HEK293 (cell line): ENCODE results near the gene KIAA0319L.

Experiments
- AEBP2 ChIP-seq: fragments of 450-650 bp; formaldehyde crosslinking; IDR thresholded peaks from 2 replicates; pipeline ENCODE4 v1.5.1; 2016; ENCODE audit warnings: missing biosample characterization, missing genetic modification characterization, borderline replicate concordance
- BCL11A ChIP-seq: fragments of 450-650 bp; formaldehyde crosslinking; IDR thresholded peaks from 2 replicates; pipeline ENCODE4 v1.5.1; 2016; ENCODE audit warnings: low read depth, missing biosample characterization, missing genetic modification characterization
- BCL11B ChIP-seq: fragments of 450-650 bp; formaldehyde crosslinking; IDR thresholded peaks from 2 replicates; pipeline ENCODE4 v1.5.1; 2016; ENCODE audit warnings: low read depth, missing biosample characterization, missing genetic modification characterization
- FEZF1 ChIP-seq: fragments of 450-650 bp; formaldehyde crosslinking; IDR thresholded peaks from 2 replicates; pipeline ENCODE4 v1.5.1; 2016; ENCODE audit warnings: missing biosample characterization, missing genetic modification characterization
- IKZF3 ChIP-seq: fragments of 450-650 bp; IDR thresholded peaks from 2 replicates; pipeline ENCODE4 v1.5.0; 2018; ENCODE audit warnings: missing biosample characterization, mild to moderate bottlenecking, missing genetic modification characterization, moderate library complexity
- KLF1 ChIP-seq: fragments of 450-650 bp; formaldehyde crosslinking; IDR thresholded peaks from 2 replicates; pipeline ENCODE4 v1.5.1; 2016; ENCODE audit warnings: missing biosample characterization, missing genetic modification characterization
- KLF7 ChIP-seq: fragments of 450-650 bp; formaldehyde crosslinking; IDR thresholded peaks from 2 replicates; pipeline ENCODE4 v1.5.1; 2016; ENCODE audit warnings: missing biosample characterization, missing genetic modification characterization, borderline replicate concordance
- PRDM1 ChIP-seq: fragments of 450-650 bp; formaldehyde crosslinking; IDR thresholded peaks from 2 replicates; pipeline ENCODE4; 2016; ENCODE audit warnings: missing biosample characterization, missing genetic modification characterization
- REPIN1 ChIP-seq: fragments of 450-650 bp; formaldehyde crosslinking; IDR thresholded peaks from 2 replicates; pipeline ENCODE4 v1.5.1; 2017; ENCODE audit warnings: missing biosample characterization, missing genetic modification characterization, low read depth
- SCRT1 ChIP-seq: fragments of 450-650 bp; formaldehyde crosslinking; IDR thresholded peaks from 2 replicates; pipeline ENCODE4 v1.5.1; 2016; ENCODE audit warnings: missing biosample characterization, missing genetic modification characterization, borderline replicate concordance
- SP7 ChIP-seq: fragments of 450-650 bp; formaldehyde crosslinking; IDR thresholded peaks from 2 replicates; pipeline ENCODE4 v1.5.1; 2016; ENCODE audit warnings: missing biosample characterization, missing genetic modification characterization
- TRIM28 ChIP-seq: IDR thresholded peaks from 2 replicates; pipeline ENCODE4 v1.6.1; 2011; ENCODE audit warnings: low read length, control low read depth, borderline replicate concordance
- YY1 ChIP-seq: fragments of 450-650 bp; formaldehyde crosslinking; IDR thresholded peaks from 2 replicates; pipeline ENCODE4 v1.5.1; 2018; ENCODE audit warnings: missing biosample characterization, missing genetic modification characterization
- ZIC2 ChIP-seq: fragments of 450-650 bp; formaldehyde crosslinking; IDR thresholded peaks from 2 replicates; pipeline ENCODE4 v1.5.1; 2016; ENCODE audit warnings: missing biosample characterization, missing genetic modification characterization
- ZNF133 ChIP-seq: fragments of 450-650 bp; formaldehyde crosslinking; IDR thresholded peaks from 2 replicates; pipeline ENCODE4 v1.5.1; 2016; ENCODE audit warnings: missing biosample characterization, missing genetic modification characterization
- ZNF157 ChIP-seq: fragments of 450-650 bp; formaldehyde crosslinking; IDR thresholded peaks from 2 replicates; pipeline ENCODE4 v1.5.1; 2016; ENCODE audit warnings: missing biosample characterization, missing genetic modification characterization
- ZNF18 ChIP-seq: fragments of 450-650 bp; formaldehyde crosslinking; IDR thresholded peaks from 2 replicates; pipeline ENCODE4 v1.5.1; 2016; ENCODE audit warnings: missing biosample characterization, missing genetic modification characterization
- ZNF335 ChIP-seq: fragments of 450-650 bp; formaldehyde crosslinking; conservative IDR thresholded peaks from 2 replicates; pipeline ENCODE4 v1.5.1; 2016; ENCODE audit warnings: missing biosample characterization, missing genetic modification characterization
- ZNF362 ChIP-seq: fragments of 450-650 bp; formaldehyde crosslinking; IDR thresholded peaks from 2 replicates; pipeline ENCODE4 v1.5.1; 2016; ENCODE audit warnings: missing biosample characterization, missing genetic modification characterization
- ZNF366 ChIP-seq: fragments of 450-650 bp; formaldehyde crosslinking; conservative IDR thresholded peaks from 2 replicates; pipeline ENCODE4 v1.5.1; 2016; ENCODE audit warnings: missing biosample characterization, missing genetic modification characterization
- ZNF514 ChIP-seq: fragments of 450-650 bp; formaldehyde crosslinking; IDR thresholded peaks from 2 replicates; pipeline ENCODE4 v1.5.1; 2016; ENCODE audit warnings: missing biosample characterization, missing genetic modification characterization
- ZNF521 ChIP-seq: fragments of 450-650 bp; formaldehyde crosslinking; IDR thresholded peaks from 2 replicates; pipeline ENCODE4 v1.5.1; 2017; ENCODE audit warnings: missing biosample characterization, mild to moderate bottlenecking, missing genetic modification characterization
- ZNF530 ChIP-seq: fragments of 450-650 bp; formaldehyde crosslinking; IDR thresholded peaks from 2 replicates; pipeline ENCODE4 v1.5.1; 2016; ENCODE audit warnings: low read depth, missing biosample characterization, missing genetic modification characterization
- ZNF548 ChIP-seq: fragments of 450-650 bp; formaldehyde crosslinking; IDR thresholded peaks from 2 replicates; pipeline ENCODE4 v1.5.1; 2016; ENCODE audit warnings: missing biosample characterization, missing genetic modification characterization
- ZNF549 ChIP-seq: fragments of 450-650 bp; IDR thresholded peaks from 2 replicates; pipeline ENCODE4 v1.5.1; 2018; ENCODE audit warnings: missing biosample characterization, missing genetic modification characterization, mild to moderate bottlenecking, inconsistent platforms, moderate library complexity
- ZNF660 ChIP-seq: fragments of 450-650 bp; IDR thresholded peaks from 2 replicates; pipeline ENCODE4 v1.5.1; 2018; ENCODE audit warnings: missing biosample characterization, mild to moderate bottlenecking, missing genetic modification characterization
- ZNF664 ChIP-seq: fragments of 450-650 bp; formaldehyde crosslinking; IDR thresholded peaks from 2 replicates; pipeline ENCODE4 v1.5.1; 2016; ENCODE audit warnings: missing biosample characterization, missing genetic modification characterization
- ZNF768 ChIP-seq: fragments of 450-650 bp; formaldehyde crosslinking; IDR thresholded peaks from 2 replicates; pipeline ENCODE4 v1.5.1; 2018; ENCODE audit warnings: missing biosample characterization, mild to moderate bottlenecking, missing genetic modification characterization
- ZSCAN30 ChIP-seq: fragments of 450-650 bp; IDR thresholded peaks from 2 replicates; pipeline ENCODE4 v1.5.1; 2018; ENCODE audit warnings: missing biosample characterization, mild to moderate bottlenecking, missing genetic modification characterization, moderate library complexity
- TF ChIP-seq, protein P1 (sequence below): fragments of 450-650 bp; formaldehyde crosslinking; IDR thresholded peaks from 2 replicates; pipeline ENCODE4 v1.5.1; 2016; ENCODE audit warnings: missing biosample characterization, missing genetic modification characterization, low read depth
- TF ChIP-seq, protein P2 (sequence below): fragments of 450-650 bp; formaldehyde crosslinking; IDR thresholded peaks from 2 replicates; pipeline ENCODE4 v1.5.1; 2016; ENCODE audit warnings: missing biosample characterization, missing genetic modification characterization
- TF ChIP-seq, protein P3 (sequence below): fragments of 450-650 bp; formaldehyde crosslinking; IDR thresholded peaks from 2 replicates; pipeline ENCODE4 v1.5.1; 2016; ENCODE audit warnings: missing biosample characterization, missing genetic modification characterization

Gene KIAA0319L

DNA sequence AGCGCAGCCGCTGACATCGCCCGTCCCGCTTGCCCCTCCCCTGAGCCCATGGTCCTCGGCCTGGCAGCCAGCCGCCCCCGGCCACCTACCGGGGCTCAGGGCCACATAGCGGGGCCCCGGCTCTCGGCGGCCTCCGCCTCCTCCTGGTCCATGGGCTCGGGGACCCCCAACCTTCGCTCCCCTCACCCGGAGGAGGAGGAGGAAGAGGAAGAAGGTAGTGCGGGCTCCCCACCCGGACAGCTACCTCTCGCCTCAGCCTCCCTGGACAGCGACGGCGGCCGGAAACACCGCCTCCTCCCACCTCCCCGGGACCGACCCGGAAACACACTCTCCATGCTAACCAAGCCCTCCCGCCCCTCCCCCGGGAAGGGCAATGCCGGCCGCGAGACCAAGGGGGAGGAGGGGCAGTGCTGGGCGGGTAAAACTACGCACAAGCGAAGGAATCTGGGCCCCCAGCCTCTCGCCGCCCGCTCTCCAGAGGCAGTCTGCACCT is at the start of gene KIAA0319L (continued):
- TF ChIP-seq ZNF335 (tag by site-specific recombination) (peak; percentile 89), ZSCAN30 (tag by site-specific recombination) (no peak), ZNF362 (tag by site-specific recombination) (no peak), ZIC2 (tag by site-specific recombination) (no peak), ZNF521 (tag by site-specific recombination) (no peak), ZNF660 (tag by site-specific recombination) (0 out of 2 replicates have a peak, but pooled peaks have one; percentile 16), KLF7 (tag by site-specific recombination) (no peak; the same call in 1 of the 2 replicates), SP7 (tag by site-specific recombination) (no peak; the same call in 1 of the 2 replicates), ZNF548 (tag by site-specific recombination) (no peak), ZNF514 (tag by site-specific recombination) (no peak), BCL11B (tag by site-specific recombination) (no peak; the same call in 1 of the 2 replicates), ZNF768 (no peak), REPIN1 (no peak), AEBP2 (tag by site-specific recombination) (no peak), ZNF530 (tag by site-specific recombination) (no peak), SCRT1 (tag by site-specific recombination) (no peak), ZNF549 (tag by site-specific recombination) (no peak), ZNF133 (tag by site-specific recombination) (no peak), KLF1 (tag by site-specific recombination) (no peak; the same call in 1 of the 2 replicates), TRIM28 (no peak), ZNF157 (no peak), ZNF18 (tag by site-specific recombination) (no peak), PRDM1 (no peak), YY1 (no peak), FEZF1 (tag by site-specific recombination) (no peak), ZNF366 (tag by site-specific recombination) (no peak), BCL11A (tag by site-specific recombination) (peak; percentile 25; the same call in 1 of the 2 replicates), IKZF3 (tag by site-specific recombination) (no peak), ZNF664 (tag by site-specific recombination) (no peak)
- TF ChIP-seq, protein P1, sequence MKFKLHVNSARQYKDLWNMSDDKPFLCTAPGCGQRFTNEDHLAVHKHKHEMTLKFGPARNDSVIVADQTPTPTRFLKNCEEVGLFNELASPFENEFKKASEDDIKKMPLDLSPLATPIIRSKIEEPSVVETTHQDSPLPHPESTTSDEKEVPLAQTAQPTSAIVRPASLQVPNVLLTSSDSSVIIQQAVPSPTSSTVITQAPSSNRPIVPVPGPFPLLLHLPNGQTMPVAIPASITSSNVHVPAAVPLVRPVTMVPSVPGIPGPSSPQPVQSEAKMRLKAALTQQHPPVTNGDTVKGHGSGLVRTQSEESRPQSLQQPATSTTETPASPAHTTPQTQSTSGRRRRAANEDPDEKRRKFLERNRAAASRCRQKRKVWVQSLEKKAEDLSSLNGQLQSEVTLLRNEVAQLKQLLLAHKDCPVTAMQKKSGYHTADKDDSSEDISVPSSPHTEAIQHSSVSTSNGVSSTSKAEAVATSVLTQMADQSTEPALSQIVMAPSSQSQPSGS = no peak
- TF ChIP-seq, protein P2, sequence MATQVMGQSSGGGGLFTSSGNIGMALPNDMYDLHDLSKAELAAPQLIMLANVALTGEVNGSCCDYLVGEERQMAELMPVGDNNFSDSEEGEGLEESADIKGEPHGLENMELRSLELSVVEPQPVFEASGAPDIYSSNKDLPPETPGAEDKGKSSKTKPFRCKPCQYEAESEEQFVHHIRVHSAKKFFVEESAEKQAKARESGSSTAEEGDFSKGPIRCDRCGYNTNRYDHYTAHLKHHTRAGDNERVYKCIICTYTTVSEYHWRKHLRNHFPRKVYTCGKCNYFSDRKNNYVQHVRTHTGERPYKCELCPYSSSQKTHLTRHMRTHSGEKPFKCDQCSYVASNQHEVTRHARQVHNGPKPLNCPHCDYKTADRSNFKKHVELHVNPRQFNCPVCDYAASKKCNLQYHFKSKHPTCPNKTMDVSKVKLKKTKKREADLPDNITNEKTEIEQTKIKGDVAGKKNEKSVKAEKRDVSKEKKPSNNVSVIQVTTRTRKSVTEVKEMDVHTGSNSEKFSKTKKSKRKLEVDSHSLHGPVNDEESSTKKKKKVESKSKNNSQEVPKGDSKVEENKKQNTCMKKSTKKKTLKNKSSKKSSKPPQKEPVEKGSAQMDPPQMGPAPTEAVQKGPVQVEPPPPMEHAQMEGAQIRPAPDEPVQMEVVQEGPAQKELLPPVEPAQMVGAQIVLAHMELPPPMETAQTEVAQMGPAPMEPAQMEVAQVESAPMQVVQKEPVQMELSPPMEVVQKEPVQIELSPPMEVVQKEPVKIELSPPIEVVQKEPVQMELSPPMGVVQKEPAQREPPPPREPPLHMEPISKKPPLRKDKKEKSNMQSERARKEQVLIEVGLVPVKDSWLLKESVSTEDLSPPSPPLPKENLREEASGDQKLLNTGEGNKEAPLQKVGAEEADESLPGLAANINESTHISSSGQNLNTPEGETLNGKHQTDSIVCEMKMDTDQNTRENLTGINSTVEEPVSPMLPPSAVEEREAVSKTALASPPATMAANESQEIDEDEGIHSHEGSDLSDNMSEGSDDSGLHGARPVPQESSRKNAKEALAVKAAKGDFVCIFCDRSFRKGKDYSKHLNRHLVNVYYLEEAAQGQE (tag by site-specific recombination) = peak; percentile 95
- TF ChIP-seq, protein P3, sequence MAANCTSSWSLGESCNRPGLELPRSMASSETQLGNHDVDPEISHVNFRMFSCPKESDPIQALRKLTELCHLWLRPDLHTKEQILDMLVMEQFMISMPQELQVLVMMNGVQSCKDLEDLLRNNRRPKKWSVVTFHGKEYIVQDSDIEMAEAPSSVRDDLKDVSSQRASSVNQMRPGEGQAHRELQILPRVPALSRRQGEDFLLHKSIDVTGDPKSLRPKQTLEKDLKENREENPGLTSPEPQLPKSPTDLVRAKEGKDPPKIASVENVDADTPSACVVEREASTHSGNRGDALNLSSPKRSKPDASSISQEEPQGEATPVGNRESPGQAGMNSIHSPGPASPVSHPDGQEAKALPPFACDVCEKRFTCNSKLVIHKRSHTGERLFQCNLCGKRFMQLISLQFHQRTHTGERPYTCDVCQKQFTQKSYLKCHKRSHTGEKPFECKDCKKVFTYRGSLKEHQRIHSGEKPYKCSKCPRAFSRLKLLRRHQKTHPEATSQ (tag by site-specific recombination) = 0 out of 2 replicates have a peak, but pooled peaks have one; percentile 45
